ENCODE data around the gene MRC2.

DNA sequence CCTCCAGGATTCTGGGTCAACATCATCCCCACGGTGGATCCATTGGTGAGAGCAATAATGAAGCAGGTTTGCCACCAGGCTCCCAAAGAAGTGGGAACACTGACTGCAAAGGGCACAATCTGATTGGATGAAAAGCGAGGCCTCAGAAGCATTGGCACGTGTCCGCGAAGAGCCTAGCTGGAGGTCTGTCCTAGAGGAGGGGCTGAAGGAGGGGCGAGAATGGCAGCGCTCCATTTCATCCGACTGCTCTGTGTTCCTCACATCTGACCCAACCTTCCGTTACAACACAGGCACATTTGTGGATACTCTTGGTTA is 79.9 kb downstream of the MRC2 start:
- TF ChIP-seq POLR2AphosphoS5 (IDR thresholded peaks at IDR 0.05; ENCODE audit: low read depth) (no peak), GABPA (IDR thresholded peaks at IDR 0.05; ENCODE audit: low read depth) (no peak)
- TF ChIP-seq, protein P1, sequence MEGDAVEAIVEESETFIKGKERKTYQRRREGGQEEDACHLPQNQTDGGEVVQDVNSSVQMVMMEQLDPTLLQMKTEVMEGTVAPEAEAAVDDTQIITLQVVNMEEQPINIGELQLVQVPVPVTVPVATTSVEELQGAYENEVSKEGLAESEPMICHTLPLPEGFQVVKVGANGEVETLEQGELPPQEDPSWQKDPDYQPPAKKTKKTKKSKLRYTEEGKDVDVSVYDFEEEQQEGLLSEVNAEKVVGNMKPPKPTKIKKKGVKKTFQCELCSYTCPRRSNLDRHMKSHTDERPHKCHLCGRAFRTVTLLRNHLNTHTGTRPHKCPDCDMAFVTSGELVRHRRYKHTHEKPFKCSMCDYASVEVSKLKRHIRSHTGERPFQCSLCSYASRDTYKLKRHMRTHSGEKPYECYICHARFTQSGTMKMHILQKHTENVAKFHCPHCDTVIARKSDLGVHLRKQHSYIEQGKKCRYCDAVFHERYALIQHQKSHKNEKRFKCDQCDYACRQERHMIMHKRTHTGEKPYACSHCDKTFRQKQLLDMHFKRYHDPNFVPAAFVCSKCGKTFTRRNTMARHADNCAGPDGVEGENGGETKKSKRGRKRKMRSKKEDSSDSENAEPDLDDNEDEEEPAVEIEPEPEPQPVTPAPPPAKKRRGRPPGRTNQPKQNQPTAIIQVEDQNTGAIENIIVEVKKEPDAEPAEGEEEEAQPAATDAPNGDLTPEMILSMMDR (IDR thresholded peaks at IDR 0.05; ENCODE audit: insufficient read depth, low read length), result no peak

Measured in HL-60 (cell line).